ENCODE results near the gene MSX1. TPM values are rescaled to one million over a fixed set of nuclear protein-coding genes. Genes with fewer than 3 reads are reported as not detected.

Gene MSX1
- 0.65 and 1.6 TPM in 2 replicates for total RNA-seq

DNA sequence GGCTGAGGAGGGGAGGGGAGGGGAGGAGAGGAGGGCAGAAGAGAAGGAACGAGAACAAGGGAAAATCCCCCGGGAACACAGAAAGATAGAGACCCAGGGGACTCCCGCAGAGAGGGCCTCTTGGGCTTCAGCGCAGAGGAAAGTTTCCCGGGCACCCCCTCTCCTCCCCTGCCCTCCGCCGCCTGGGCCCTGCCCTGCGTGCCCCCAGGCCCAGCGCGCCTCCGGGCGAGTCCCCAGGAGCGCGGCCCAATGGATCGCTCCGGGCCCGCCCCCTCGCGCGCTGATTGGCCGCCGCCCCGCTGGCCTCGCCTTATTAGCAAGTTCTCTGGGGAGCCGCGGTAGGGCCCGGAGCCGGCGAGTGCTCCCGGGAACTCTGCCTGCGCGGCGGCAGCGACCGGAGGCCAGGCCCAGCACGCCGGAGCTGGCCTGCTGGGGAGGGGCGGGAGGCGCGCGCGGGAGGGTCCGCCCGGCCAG lies at the start of gene MSX1:
Gene MSX1, plus strand, starts transcription at position 341 of the 474 bp plus-strand sequence. CDS start 235 bp downstream, outside the sequence.
- TF ChIP-seq CTCF (conservative IDR thresholded peaks at IDR 0.05; ENCODE audit: low read depth, low read length) = no peak

GRCh38 chr4:4810092-4810774 lies 49.2 kb upstream of the MSX1 start:
- no peak for DNase-seq (ENCODE audit: low read depth)
- no peak for TF ChIP-seq CTCF (conservative IDR thresholded peaks at IDR 0.05; ENCODE audit: low read depth, low read length)
- H3K4me3 ChIP-seq (ENCODE audit: low read depth, low read length) = no peak overlapping the region

More for the DNA sequence above, at the start of gene MSX1:
- DNase-seq (ENCODE audit: low read depth) = no peak
- H3K4me3 ChIP-seq (ENCODE audit: low read depth, low read length) = peak within 1 kb of the TSS; percentile 60

- no peak for DNase-seq (ENCODE audit: low read depth)
- no peak for TF ChIP-seq CTCF (conservative IDR thresholded peaks at IDR 0.05; ENCODE audit: low read depth, low read length)
- H3K4me3 ChIP-seq (ENCODE audit: low read depth, low read length) = no peak overlapping the region
Measured at GRCh38 chr4:4810778-4811177, 48.7 kb upstream of the MSX1 start.

- TF ChIP-seq CTCF (conservative IDR thresholded peaks at IDR 0.05; ENCODE audit: low read depth, low read length) = no peak
- no peak for DNase-seq (ENCODE audit: low read depth)
- H3K4me3 ChIP-seq (ENCODE audit: low read depth, low read length) = no peak overlapping the region
Measured at GRCh38 chr4:4812145-4812794, 47.2 kb upstream of the MSX1 start.

DNA sequence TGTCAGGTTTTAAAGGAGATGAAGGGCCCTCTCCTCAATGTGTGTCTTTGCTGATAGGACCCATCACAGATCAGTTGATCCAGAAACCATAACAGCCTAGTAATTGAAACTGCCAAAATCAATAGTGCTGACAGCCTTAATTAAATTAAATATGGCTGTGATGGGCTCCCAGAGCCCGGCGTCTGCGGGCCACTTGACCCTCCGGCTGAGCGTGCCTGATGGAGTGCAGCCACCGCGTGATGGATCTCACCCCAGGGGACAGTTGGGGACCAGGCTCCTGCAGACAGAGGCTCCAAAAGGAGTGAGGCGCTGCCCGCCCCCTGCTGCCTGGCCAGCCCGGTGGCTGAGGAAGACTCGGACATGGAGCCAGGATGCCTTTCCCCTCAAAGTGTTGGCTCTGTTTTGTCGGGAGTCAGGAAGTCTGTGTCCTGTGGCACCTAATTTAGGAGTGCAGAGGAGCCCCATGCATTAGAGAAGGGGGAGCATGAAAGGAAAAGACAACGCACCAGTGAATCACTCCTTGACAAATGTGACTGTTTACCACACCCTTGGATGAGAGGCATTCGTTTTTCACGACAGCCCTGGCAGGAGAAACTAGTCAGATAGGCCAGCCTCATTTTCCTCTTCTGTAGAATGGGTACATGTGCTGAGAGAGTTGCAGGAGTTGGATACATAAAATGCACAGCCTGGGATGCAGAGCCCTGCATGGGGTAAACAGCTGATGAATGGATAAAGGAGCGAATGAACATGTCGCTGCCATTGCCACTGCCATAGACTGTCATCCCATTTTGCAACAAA lies 40.9 kb upstream of the MSX1 start:
- no peak for DNase-seq (ENCODE audit: low read depth)
- no peak for TF ChIP-seq CTCF (conservative IDR thresholded peaks at IDR 0.05; ENCODE audit: low read depth, low read length)
- H3K4me3 ChIP-seq (ENCODE audit: low read depth, low read length) = no peak overlapping the region

DNA sequence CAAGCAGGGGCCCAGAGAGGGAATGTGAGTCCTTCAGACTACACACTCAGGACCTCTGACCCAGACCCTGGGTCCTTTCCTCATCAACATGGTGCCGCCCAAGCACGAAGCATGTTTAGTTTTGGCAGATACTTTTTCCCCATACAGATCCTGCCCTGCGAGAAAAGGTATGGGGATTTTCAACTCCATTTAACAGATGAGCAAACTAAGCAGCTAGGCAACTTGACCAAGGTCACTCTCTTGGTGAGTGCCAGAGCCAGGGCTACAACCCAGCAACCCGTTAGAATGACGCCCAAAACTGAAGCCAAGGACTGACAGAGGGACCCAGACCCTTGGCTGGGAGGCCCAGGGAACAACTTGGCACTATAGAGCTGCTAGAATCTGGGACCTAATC lies 40.3 kb upstream of the MSX1 start:
- no peak overlapping the region for H3K4me3 ChIP-seq (ENCODE audit: low read depth, low read length)
- TF ChIP-seq CTCF (conservative IDR thresholded peaks at IDR 0.05; ENCODE audit: low read depth, low read length) = no peak
- DNase-seq (ENCODE audit: low read depth) = no peak

Data from epithelial cell of proximal tubule (primary cell).